Body of pancreas (tissue), 4 donors: ENCODE measurements around the gene HOXC11. TPM values are rescaled to one million over a fixed set of nuclear protein-coding genes. Genes with fewer than 3 reads are reported as not detected.

Experiments used
- ATAC-seq: fragments of 150-250 bp; one replicate; pipeline ENCODE4 v1.9.1; 2016
- DNase-seq, 4 donors: peaks; one replicate each; pipeline ENCODE4 v3.0.0-alpha.2; 2019
- H3K27ac ChIP-seq, 4 donors: fragments of 200-600 bp; sonication (generic); 1 replicate in 3 of 4; 2 replicates in 1 of 4; pipeline versions ENCODE4 v1.5.1 to v1.6.1; 2016 to 2019; ENCODE audit warnings: mild to moderate bottlenecking in 1 of 4, mixed read lengths in 1 of 4, moderate library complexity in 1 of 4
- H3K27me3 ChIP-seq, 2 donors: fragments of 200-600 bp; sonication (generic); one replicate each; pipeline ENCODE4 v1.6.0; 2016; ENCODE audit warnings: mild to moderate bottlenecking in 1 of 2
- H3K36me3 ChIP-seq, 2 donors: fragments of 200-600 bp; sonication (generic); replicated peaks in 1 of 2; 2 replicates each; pipeline ENCODE4 v1.5.1; 2016; ENCODE audit warnings: low read depth in 2 of 2; ENCODE audit not compliant: insufficient read depth in 1 of 2
- H3K4me1 ChIP-seq: fragments of 200-600 bp; sonication (generic); one replicate; pipeline ENCODE4 v1.6.0; 2016
- H3K4me3 ChIP-seq, 2 donors: fragments of 200-600 bp; sonication (generic); 1 replicate in 1 of 2; 2 replicates in 1 of 2; pipeline ENCODE4 v1.5.1; 2016 to 2019
- H3K9me3 ChIP-seq, 3 donors: fragments of 200-600 bp; sonication (generic); 1 replicate in 2 of 3; 2 replicates in 1 of 3; pipeline ENCODE4 v1.5.1; 2016
- POLR2A ChIP-seq, 3 donors: fragments of 450-650 bp; IDR thresholded peaks; one replicate each; pipeline ENCODE4 v1.6.1; 2016; ENCODE audit warnings: antibody characterized with exemption in 3 of 3, mild to moderate bottlenecking in 2 of 3
- WGBS, 2 donors: methylation state at CpG; one replicate each; pipeline ENCODE4 v1.1.5; 2017; 5-methylcytosine and 5-hydroxymethylcytosine counted together
- intact Hi-C: fragments of 100-400 bp; cut with DNase I; formaldehyde crosslinking; loops from one replicate; pipeline ENCODE4 v1.15.1; 2023
- total RNA-seq, 2 donors: library from RNA; depleted of rRNA; stranded (reverse); fragments of >200 nt; gene quantifications; one replicate each; pipeline ENCODE4 v1.1.0, GENCODE V29; 2016
- TF ChIP-seq, protein P1 (sequence below), 7 experiments: fragments of 450-650 bp in 4 of 7; fragments of 200-600 bp in 3 of 7; sonication (generic) in 3 of 7; IDR thresholded peaks; one replicate each; pipeline ENCODE4 v1.5.1; 2016 to 2019; ENCODE audit warnings: antibody characterized with exemption in 7 of 7

HOXC11 gene
- total RNA-seq, 2 donors from 2014 or later = not detected

DNA sequence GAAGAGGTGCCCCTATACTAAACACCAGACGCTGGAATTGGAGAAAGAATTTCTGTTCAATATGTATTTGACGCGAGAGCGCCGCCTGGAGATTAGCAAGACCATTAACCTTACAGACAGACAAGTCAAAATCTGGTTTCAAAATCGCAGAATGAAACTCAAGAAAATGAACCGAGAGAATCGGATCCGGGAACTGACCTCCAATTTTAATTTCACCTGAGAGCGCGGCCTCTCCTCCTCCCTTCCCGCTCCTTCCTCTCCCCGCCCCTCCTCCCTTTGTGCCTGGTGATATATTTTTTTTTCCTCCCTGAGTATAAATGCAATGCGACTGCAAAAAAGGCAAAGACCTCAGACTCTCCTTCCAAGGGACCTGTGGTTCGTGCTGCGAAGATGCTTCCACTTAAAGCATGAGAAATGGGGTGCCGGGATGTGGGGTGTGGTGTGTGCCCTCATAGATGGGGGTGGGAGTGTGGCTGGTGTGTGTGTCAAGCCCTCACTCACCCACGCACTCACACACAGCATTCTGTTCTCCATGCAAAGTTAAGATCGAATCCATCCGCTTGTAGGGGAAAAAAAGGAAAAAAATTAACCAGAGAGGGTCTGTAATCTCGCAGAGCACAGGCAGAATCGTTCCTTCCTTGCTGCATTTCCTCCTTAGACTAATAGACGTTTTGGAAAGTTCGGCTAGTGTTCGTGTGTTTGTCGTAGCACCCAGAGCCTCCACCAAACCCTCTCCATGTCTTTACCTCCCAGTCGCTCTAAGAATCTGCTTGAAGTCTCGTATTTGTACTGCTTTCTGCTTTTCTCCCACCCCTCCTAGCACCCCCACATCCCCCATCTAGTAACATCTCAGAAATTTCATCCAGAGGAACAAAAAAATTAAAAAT, 16.5 kb downstream of the HOXC11 start:
- no peak overlapping the region for H3K27ac ChIP-seq
- no peak for TF ChIP-seq POLR2A (IDR thresholded peaks at IDR 0.05)
- TF ChIP-seq, protein P1, sequence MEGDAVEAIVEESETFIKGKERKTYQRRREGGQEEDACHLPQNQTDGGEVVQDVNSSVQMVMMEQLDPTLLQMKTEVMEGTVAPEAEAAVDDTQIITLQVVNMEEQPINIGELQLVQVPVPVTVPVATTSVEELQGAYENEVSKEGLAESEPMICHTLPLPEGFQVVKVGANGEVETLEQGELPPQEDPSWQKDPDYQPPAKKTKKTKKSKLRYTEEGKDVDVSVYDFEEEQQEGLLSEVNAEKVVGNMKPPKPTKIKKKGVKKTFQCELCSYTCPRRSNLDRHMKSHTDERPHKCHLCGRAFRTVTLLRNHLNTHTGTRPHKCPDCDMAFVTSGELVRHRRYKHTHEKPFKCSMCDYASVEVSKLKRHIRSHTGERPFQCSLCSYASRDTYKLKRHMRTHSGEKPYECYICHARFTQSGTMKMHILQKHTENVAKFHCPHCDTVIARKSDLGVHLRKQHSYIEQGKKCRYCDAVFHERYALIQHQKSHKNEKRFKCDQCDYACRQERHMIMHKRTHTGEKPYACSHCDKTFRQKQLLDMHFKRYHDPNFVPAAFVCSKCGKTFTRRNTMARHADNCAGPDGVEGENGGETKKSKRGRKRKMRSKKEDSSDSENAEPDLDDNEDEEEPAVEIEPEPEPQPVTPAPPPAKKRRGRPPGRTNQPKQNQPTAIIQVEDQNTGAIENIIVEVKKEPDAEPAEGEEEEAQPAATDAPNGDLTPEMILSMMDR (IDR thresholded peaks at IDR 0.05) = peak in 5 of 7 experiments; percentile 11 to 40 (median 37)
- H3K4me1 ChIP-seq = peaks cover 34% of the 10 kb centered on the region
- intact Hi-C loops = no loop called here
- no peak for ATAC-seq
- DNase-seq = peak in 2 of 4 donors; percentile 45 to 52
- H3K36me3 ChIP-seq = no peaks in the 10 kb centered on the region
- no peak overlapping the region for H3K4me3 ChIP-seq
- H3K9me3 ChIP-seq = no peaks in the 10 kb centered on the region
- peaks cover 6 to 78% of the 10 kb centered on the region in 2 donors for H3K27me3 ChIP-seq
- WGBS, 2 donors = 4 to 9% methylated on average over 28 of the region's 28 CpGs

DNA sequence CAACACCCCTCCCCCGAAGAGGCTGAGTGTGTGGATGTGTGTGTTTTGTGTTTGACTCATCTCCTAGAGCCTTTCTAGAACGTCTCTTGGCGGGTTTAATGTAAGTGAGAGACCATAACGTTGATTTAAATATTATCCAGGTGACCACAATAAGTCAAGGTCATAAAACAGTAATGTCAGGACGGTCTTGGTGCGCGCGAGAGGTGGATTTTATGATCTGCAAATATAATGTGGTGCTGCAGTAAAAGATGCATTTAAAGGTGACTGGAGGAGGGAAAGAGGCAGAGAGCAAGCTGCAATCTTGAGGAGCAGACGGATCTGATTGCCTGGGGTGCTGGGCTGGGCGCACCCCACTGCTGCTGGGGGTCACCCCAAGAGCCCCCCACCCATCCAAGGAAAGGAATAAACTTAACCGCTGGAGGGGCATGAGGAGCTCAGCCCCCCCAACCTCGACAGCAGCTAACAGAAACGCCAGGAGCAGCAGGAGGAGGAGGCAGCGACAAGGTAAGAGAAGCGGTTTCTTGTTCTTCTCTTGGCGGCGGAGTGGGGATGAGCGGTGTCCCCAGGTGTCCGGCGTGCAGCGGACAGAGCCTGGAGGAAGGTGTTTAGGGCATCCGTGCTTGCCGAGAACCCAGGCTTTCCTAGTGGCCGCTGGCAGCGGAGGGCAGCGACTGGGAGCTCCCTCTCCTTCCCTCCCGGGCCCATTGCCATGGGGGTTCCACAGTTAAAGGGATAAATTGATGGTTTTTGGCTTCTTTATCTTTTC, 17.6 kb downstream of the HOXC11 start:
- H3K4me3 ChIP-seq = no peak overlapping the region

DNA sequence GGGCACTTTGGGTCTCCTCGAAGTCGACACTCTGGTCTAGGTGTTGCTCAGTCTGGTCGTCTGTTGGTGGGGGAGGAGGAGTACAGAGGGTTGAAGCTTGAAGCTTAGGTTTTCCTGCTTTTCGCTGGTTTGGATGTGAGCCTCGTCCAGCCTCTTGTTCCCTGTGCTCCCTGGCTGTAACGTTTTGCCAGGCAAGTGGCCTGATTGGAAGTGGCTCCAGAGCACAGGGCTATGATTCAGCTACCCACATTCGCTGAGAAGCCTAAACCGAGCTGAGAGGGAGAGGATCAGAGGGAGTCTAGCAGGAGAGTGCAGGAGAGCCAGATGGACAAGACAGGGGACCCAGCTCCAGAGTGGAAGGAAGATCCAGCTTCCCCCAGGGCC, 18.1 kb downstream of the HOXC11 start:
- WGBS, 2 donors = 4 to 12% methylated on average over 6 to 8 of the region's 8 CpGs

More for the DNA sequence above, 17.6 kb downstream of the HOXC11 start:
- no peak for TF ChIP-seq POLR2A (IDR thresholded peaks at IDR 0.05)
- TF ChIP-seq, protein P1 (IDR thresholded peaks at IDR 0.05) = no peak
- peaks cover 6 to 81% of the 10 kb centered on the region in 2 donors for H3K27me3 ChIP-seq
- WGBS, 2 donors = 4 to 8% methylated on average over 17 to 27 of the region's 27 CpGs
- ATAC-seq (no peak), DNase-seq (no peak)
- no peaks in the 10 kb centered on the region for H3K9me3 ChIP-seq
- no peak overlapping the region for H3K27ac ChIP-seq
- H3K36me3 ChIP-seq = no peaks in the 10 kb centered on the region
- peaks cover 37% of the 10 kb centered on the region for H3K4me1 ChIP-seq
- intact Hi-C loops = no loop called here

DNA sequence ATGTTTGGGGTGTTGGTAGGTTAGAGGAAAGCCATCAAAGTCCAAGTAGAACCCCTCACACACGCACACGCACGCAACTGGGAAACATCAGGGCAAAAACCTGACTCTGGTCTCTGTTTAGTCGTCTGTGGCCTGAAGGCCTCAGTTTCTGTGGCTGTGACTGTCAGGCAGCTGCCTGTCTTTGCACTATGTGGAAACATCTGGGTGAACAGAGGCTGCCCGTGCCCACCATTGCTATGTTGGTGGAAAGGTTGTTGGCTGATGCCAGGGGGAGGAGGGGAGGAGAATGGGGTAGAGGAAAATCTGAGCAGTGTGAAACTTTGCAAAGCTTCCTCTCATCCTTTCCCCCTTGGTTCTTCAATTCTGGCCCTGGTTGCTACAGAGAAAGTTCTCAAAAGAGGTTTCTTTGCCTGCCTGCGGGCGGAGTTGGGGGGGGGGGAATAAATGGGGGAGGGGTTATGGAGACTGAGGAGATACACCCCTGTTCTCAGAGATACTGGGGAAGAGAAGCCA, 19.5 kb downstream of the HOXC11 start:
- intact Hi-C loops = no loop called here
- Histone ChIP-seq H3K27me3 (peaks cover 6 to 80% of the 10 kb centered on the region in 2 donors), H3K27ac (no peak overlapping the region), H3K36me3 (no peaks in the 10 kb centered on the region), H3K4me3 (no peak overlapping the region), H3K9me3 (no peaks in the 10 kb centered on the region), H3K4me1 (peaks cover 37% of the 10 kb centered on the region)
- TF ChIP-seq POLR2A (IDR thresholded peaks at IDR 0.05) = no peak
- TF ChIP-seq, protein P1 (IDR thresholded peaks at IDR 0.05) = no peak
- WGBS, 2 donors = 36 to 48% methylated on average over 7 of the region's 7 CpGs
- no peak for DNase-seq
- ATAC-seq = no peak

More for the DNA sequence above, 18.1 kb downstream of the HOXC11 start:
- Histone ChIP-seq H3K4me3 (no peak overlapping the region), H3K9me3 (no peaks in the 10 kb centered on the region), H3K36me3 (no peaks in the 10 kb centered on the region), H3K27ac (no peak overlapping the region), H3K27me3 (peaks cover 6 to 80% of the 10 kb centered on the region in 2 donors), H3K4me1 (peaks cover 37% of the 10 kb centered on the region)
- intact Hi-C loops = no loop called here
- TF ChIP-seq, protein P1 (IDR thresholded peaks at IDR 0.05) = no peak
- no peak for TF ChIP-seq POLR2A (IDR thresholded peaks at IDR 0.05)
- DNase-seq = no peak
- ATAC-seq = no peak
